NCI-H1417 (cell line): Measurements from ENCODE around the gene PDE9A.
"Not testable (repeated sequence)": the region's sequence is repeated elsewhere in the genome, so short reads cannot be mapped to it uniquely, and the experiment has no call there.

Experiments
- DNase-seq, 3 experiments: peaks; one replicate each; lab custom pipeline; 2025; lab: John Stamatoyannopoulos, UW

The PDE9A gene

DNA sequence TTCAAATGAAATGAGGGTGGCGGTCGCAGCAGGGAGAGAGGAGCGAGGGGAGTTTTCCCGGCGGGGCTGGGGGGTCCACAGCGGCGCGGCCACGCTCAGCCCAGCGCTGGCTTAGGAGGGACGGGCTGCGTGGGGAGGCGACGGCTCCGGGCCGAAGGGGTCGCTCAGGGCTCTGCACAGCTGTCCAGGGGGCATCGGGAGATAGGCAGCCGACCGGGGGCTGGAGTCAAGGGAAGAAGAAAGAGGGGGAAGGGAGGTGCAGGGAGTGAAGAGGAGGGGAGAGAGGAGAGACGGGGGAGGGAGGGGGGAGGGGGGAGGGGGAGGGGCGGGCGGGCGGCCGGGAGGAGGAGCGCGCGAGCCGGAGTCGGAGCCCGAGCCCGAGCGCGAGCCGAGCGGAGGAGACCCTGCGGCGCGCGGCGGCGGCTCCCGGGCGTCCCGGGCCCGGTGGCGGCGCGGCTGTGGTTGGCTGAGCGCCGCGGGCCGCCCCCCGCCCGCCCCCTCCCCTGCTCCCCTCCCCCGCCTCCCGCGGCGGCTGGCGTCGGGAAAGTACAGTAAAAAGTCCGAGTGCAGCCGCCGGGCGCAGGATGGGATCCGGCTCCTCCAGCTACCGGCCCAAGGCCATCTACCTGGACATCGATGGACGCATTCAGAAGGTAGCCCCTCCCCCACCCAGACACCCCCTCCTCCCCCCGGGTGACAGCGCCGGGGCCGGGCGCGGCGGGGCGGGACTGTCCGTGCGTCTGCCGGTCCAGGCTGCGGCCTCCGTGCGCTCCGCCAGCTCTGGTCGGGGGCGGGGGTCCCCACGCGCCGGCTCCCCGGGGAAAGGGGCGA is at the start of gene PDE9A:
Gene PDE9A (plus strand): TSS at position 391 of the 831 bp plus-strand sequence. CDS start 194 bp downstream, at position 585.
- peak in 2 of 3 experiments; percentile 75 to 83 for DNase-seq

DNA sequence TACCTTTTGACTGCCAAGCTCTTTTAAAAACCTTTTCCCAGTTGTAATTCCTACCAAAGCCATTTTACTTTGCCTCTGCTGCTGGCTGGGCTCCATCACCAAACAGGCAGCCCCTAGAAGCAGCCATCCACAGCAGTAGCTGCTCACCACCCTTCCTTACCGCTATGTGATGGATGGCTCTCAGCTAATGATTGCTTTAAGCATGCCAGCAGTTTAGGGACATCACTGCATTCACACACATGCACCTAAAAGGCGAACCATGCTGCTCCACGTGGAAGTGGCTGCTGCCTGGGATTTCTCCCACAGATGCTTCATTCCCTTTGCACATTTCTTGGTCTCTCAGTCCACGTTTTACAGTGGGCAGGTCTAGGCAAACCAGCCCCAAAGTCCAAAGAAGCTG is 46.3 kb upstream of the PDE9A start:
- no peak for DNase-seq

DNA sequence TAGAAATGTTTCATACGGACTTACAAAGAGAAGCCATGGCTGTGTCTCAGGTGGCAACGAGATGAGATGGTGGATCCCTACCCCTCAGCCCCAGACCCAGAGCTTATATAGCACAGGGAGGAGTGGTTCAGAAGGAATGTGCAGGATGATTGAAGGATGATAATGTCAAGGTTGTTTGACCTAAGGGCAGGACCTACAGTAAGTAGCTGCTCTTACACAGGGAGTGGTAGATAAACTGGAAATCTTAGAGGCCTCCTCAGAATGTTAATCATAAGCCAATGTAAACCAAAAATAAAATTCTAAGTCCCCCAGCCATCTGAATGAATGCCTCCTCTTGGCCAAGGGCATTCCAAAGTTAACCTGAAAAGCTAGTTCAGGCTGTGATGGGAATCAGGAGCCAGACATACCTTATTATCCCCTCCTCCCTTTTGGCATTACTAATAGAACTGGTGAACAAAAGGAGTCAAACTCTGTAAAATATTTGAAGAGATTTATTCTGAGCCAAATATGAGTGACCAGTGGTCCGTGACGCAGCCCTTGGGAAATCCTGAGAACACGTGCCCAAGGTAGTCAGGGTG is 45.8 kb upstream of the PDE9A start:
- no peak for DNase-seq

DNA sequence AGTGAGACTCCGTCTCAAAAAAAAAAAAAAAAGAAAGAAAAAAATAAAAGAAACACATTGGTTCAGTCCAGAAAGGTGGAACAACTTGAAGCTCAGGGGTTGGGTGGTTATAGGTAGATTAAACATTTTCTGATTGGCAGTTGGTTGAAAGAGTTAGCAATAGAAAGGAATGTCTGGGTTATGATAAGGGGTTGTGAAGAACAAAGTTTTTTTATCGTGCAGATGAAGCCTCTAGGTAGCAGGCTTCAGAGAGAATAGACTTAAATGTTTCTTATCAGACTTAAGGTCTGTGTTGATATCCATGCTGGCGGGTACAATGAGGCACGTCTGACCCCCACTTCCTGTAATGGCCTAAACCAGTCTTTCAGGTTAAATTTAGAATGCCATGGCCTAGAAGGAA is 45.0 kb upstream of the PDE9A start:
- no peak for DNase-seq

DNA sequence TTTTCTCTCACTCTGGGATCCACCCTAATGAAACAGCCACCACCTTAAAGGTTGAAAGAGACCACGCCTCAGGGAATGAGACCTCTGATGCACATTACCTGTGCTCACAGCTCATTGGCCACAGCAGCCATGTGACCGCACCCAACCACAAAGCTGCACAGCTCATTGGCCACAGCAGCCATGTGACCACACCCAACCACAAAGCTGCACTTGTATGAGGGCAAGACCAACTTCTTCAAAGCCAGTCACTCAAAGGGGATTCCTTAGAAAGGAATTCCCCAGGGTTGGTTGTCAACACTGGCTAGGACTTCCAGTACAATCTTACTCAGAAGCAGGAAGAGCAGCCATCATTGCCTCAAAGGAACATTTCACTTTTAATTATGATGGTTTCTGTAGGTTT is 43.6 kb upstream of the PDE9A start:
- DNase-seq: no peak

- DNase-seq: no peak
These were observed 41.6 kb upstream of the PDE9A start for GRCh38 chr21:42611852-42612251.

GRCh38 chr21:42612390-42612789 is 41.0 kb upstream of the PDE9A start:
- DNase-seq: no peak

DNA sequence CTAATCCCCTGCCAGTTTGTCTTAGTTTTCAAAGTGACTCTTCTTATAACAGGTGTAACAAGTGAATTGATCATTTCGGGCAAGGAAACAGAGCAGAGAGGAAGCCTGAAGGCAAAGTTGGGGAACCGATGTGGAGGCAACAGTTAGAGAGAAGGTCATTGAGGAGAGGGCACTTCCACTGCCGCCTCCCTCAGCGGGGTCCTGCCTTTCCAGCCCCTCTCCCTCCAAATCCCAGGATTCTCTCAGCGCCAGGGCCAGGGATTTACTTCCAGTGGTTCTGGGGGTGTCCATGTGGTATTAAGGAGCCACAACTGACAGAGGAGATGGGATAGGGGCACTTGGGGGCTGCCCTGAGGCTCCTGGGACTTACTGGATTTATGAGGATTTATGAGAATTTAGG is 39.7 kb upstream of the PDE9A start:
- no peak for DNase-seq

GRCh38 chr21:42614396-42614795 is 39.0 kb upstream of the PDE9A start:
- DNase-seq: no peak

DNA sequence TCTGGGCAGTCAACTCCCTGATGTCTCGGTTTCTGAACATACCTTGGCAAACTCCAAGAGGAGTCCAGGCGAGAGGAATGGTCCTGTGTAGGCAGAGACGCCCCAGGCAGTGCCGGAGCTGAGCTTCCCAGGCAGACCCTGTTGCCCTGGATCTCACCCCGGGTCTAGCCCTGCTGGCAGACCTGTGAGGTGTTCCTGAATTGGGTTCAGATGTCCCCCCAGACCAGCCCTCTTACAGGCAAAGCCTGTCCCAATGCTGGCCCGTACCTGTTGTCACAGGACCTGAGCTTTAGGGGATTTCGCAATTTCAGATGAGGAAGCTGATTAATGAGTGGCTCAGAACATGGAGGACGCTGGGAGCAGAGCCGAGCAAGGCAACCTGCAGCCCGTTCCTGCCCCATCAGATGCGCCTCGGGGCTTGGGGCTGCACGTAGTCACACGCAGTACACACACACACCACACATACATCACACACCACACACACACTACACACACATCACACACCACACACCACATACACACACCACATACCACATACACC is 38.5 kb upstream of the PDE9A start:
- DNase-seq: peak in 1 of 3 experiments; percentile 29

GRCh38 chr21:42615377-42615776 is 38.0 kb upstream of the PDE9A start:
- not testable (repeated sequence) for DNase-seq

- DNase-seq: no peak
These were observed 37.5 kb upstream of the PDE9A start for GRCh38 chr21:42615924-42616323.

- no peak for DNase-seq
These were observed 37.0 kb upstream of the PDE9A start for GRCh38 chr21:42616446-42616845.

DNA sequence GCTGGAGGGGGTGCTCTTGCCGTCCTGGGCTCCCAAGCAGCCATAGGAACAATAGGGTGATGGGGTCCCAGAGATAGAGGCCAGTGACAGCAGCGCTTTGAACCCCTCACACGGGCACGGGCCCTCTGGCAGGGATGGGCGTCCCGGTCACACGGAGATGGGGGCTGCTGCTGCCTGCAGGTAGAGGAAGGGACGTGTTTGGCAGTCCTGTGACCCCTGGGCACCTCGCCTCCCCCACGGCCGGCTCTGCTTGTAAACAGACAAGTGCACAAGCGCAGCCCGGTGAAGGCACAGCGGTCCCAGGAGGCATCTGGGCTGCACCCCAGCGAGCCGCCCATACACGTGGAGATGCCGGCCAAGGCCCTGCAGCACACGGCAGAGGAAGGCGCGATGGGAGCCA is 36.5 kb upstream of the PDE9A start:
- DNase-seq: no peak

DNA sequence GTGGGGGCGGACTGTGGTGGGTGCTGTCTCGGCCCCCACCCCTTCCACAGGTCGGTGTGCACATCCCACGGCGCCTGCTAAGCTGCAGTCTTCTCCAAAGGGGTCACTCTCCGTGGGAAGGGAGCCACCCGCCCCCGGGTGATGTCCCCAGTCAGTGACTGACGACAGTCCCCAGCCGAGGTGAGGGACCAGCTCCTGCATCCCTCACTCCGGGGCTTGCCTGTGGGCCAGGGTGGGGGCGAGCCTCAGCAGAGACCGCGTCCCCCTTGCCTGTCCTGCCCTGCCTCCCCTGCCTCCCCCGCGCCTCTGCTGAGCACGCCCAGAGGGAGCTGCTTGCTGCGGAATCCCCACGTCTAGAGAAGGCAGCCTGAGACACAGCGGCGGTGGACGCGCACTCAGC is 35.9 kb upstream of the PDE9A start:
- DNase-seq: no peak

DNA sequence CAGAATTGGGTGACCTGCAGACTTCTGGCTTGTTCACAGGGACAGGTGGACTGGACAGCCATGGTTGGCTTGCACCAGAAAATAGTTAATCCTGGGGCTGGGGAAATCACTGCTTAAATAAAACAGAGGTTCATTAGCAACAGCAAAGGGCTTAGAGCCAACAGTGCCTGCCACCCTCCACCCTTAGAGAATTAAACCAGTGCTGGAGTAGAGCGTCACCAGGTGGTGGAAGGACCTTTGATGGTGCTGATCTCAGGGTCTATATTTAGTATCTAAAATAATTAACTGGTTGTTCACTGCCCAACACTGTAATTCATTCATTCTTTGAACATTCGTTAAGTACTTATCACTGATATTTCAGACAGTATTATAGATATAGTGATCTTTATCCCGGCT is 34.7 kb upstream of the PDE9A start:
- peak in 1 of 3 experiments; percentile 28 for DNase-seq

DNA sequence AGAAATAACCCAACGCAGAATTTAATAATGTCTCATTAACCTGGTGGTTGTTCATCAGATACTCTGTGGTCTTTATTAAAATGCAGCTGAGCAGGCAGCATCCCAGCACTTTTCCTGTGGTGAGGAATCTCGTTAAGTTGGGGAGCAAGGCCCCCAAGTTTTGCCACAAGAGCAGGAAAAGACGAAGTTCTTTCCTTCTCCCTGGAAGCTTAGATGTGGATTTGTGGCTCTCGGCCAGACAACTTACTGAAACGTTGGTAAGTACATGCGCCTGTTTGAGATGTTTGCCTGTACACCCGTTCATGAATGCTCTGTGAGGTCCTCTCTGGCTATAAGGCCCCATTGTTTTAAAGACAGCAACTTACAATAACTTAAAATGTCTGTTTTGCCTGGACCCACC is 34.3 kb upstream of the PDE9A start:
- DNase-seq: no peak

GRCh38 chr21:42619841-42620240 is 33.6 kb upstream of the PDE9A start:
- DNase-seq: no peak

- peak in 1 of 3 experiments; percentile 54 for DNase-seq
These were observed 32.1 kb upstream of the PDE9A start for GRCh38 chr21:42621166-42621818.

DNA sequence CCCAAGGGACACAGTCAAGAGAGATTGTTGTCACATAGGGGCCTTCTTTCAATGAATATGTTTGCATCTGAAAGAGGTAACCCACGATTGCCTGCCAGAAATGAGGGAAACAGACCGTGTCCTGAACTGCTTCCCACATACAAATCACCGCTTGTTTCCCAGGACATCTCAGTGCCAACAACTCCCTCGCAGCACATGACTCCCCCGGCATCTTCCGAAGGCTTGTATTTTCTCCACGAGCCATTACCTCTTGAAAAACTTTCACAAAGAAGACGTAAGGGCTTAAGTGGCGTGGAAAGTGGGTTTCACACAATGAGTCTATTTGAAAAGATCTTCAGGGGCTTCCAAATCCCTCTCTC is 31.6 kb upstream of the PDE9A start:
- DNase-seq: peak in 1 of 3 experiments; percentile 96

- DNase-seq: no peak
These were observed 31.1 kb upstream of the PDE9A start for GRCh38 chr21:42622284-42622683.

DNA sequence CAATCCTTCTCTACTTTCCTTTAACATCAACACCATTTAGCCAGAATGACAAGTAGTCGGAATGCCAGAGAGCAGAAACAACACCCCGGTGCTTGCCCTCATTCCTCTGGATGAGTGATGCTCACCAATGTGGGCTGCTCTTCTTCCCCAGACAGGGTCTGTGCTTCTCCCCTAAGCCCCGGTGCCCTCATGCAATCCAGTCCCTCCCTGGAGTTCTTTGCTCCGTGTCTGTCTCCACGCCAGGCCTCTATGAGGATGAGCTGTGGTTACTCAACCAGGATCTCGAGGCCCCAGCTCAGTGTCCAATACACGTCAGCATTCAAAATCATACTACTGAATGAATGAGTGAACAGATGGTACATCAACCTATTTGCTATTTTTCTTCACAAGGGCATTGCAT is 29.7 kb upstream of the PDE9A start:
- no peak for DNase-seq
